Effector memory CD8-positive, alpha-beta T cell (primary cell): ENCODE results near the gene LRPAP1.
"Not testable (repeated sequence)": the region's sequence is repeated elsewhere in the genome, so short reads cannot be mapped to it uniquely, and the experiment has no call there.

Experiments
- ATAC-seq: fragments of 150-1000 bp; cut with Tn5 transposase; replicated peaks from 2 replicates; pipeline ENCODE4 v1.10.0; 2021; ENCODE audit warnings: mild to moderate bottlenecking, moderate library complexity
- DNase-seq, 3 experiments: peaks; one replicate each; pipeline ENCODE4 v3.0.0; 2021
- H3K27ac Mint-ChIP-seq, 2 donors: one replicate each; pipeline ENCODE4 v1.8.0; 2022; ENCODE audit warnings: mild to moderate bottlenecking in 2 of 2, mixed read lengths in 2 of 2, moderate library complexity in 2 of 2
- H3K27me3 Mint-ChIP-seq, 2 donors: one replicate each; pipeline ENCODE4 v1.8.0; 2022; ENCODE audit warnings: mixed read lengths in 2 of 2
- H3K36me3 Mint-ChIP-seq: one replicate; pipeline ENCODE4 v1.8.0; 2022; ENCODE audit warnings: mild to moderate bottlenecking, moderate library complexity, mixed read lengths; ENCODE audit not compliant: insufficient read depth
- H3K4me1 Mint-ChIP-seq, 2 donors: one replicate each; pipeline ENCODE4 v1.8.0; 2022; ENCODE audit warnings: low read depth in 2 of 2, mixed read lengths in 2 of 2
- H3K4me3 Mint-ChIP-seq, 2 donors: one replicate each; pipeline ENCODE4 v1.8.0; 2022; ENCODE audit warnings: mild to moderate bottlenecking in 2 of 2, mixed read lengths in 2 of 2, moderate library complexity in 2 of 2
- H3K9me3 Mint-ChIP-seq, 2 donors: one replicate each; pipeline ENCODE4 v1.8.0; 2022; ENCODE audit warnings: mixed read lengths in 2 of 2

Gene LRPAP1

GRCh38 chr4:3556244-3556867, 24.1 kb upstream of the LRPAP1 start:
- H3K9me3 Mint-ChIP-seq, H3K4me1 Mint-ChIP-seq, H3K27ac Mint-ChIP-seq, ATAC-seq, H3K36me3 Mint-ChIP-seq, DNase-seq, H3K4me3 Mint-ChIP-seq: not testable (repeated sequence)
- H3K27me3 Mint-ChIP-seq, result peaks cover 9 to 53% of the 10 kb centered on the region in 2 donors

- H3K27ac Mint-ChIP-seq, H3K36me3 Mint-ChIP-seq, H3K9me3 Mint-ChIP-seq, DNase-seq, ATAC-seq, H3K4me1 Mint-ChIP-seq, H3K4me3 Mint-ChIP-seq: not testable (repeated sequence)
- H3K27me3 Mint-ChIP-seq, result peaks cover 9 to 47% of the 10 kb centered on the region in 2 donors
Observed at GRCh38 chr4:3555459-3556070, 23.3 kb upstream of the LRPAP1 start.

GRCh38 chr4:3551366-3551765, 19.1 kb upstream of the LRPAP1 start:
- not testable (repeated sequence) for H3K4me3 Mint-ChIP-seq, H3K4me1 Mint-ChIP-seq, DNase-seq, H3K27ac Mint-ChIP-seq, H3K9me3 Mint-ChIP-seq, ATAC-seq, H3K36me3 Mint-ChIP-seq
- H3K27me3 Mint-ChIP-seq, result peaks cover 8 to 26% of the 10 kb centered on the region in 2 donors

- peaks cover 8 to 21% of the 10 kb centered on the region in 2 donors for H3K27me3 Mint-ChIP-seq
- H3K9me3 Mint-ChIP-seq, ATAC-seq, H3K4me1 Mint-ChIP-seq, DNase-seq, H3K36me3 Mint-ChIP-seq, H3K4me3 Mint-ChIP-seq, H3K27ac Mint-ChIP-seq: not testable (repeated sequence)
Observed at GRCh38 chr4:3550792-3551325, 18.6 kb upstream of the LRPAP1 start.

GRCh38 chr4:3550041-3550440, 17.8 kb upstream of the LRPAP1 start:
- peaks cover 8 to 14% of the 10 kb centered on the region in 2 donors for H3K27me3 Mint-ChIP-seq
- H3K4me3 Mint-ChIP-seq, H3K4me1 Mint-ChIP-seq, DNase-seq, H3K36me3 Mint-ChIP-seq, H3K9me3 Mint-ChIP-seq, ATAC-seq, H3K27ac Mint-ChIP-seq: not testable (repeated sequence)

- H3K4me1 Mint-ChIP-seq, H3K4me3 Mint-ChIP-seq, ATAC-seq, H3K36me3 Mint-ChIP-seq, H3K27ac Mint-ChIP-seq, DNase-seq, H3K9me3 Mint-ChIP-seq: not testable (repeated sequence)
- H3K27me3 Mint-ChIP-seq, result peaks cover 8 to 11% of the 10 kb centered on the region in 2 donors
Observed at GRCh38 chr4:3549694-3550001, 17.4 kb upstream of the LRPAP1 start.

- peaks cover 8 to 11% of the 10 kb centered on the region in 2 donors for H3K27me3 Mint-ChIP-seq
- not testable (repeated sequence) for H3K4me3 Mint-ChIP-seq, H3K36me3 Mint-ChIP-seq, ATAC-seq, H3K4me1 Mint-ChIP-seq, DNase-seq, H3K27ac Mint-ChIP-seq, H3K9me3 Mint-ChIP-seq
Observed at GRCh38 chr4:3548991-3549693, 16.9 kb upstream of the LRPAP1 start.

- not testable (repeated sequence) for H3K4me3 Mint-ChIP-seq, H3K9me3 Mint-ChIP-seq, ATAC-seq, H3K36me3 Mint-ChIP-seq, DNase-seq, H3K27ac Mint-ChIP-seq, H3K4me1 Mint-ChIP-seq
- peaks cover 8 to 11% of the 10 kb centered on the region in 2 donors for H3K27me3 Mint-ChIP-seq
Observed at GRCh38 chr4:3546721-3547120, 14.5 kb upstream of the LRPAP1 start.

- H3K36me3 Mint-ChIP-seq, DNase-seq, ATAC-seq, H3K4me3 Mint-ChIP-seq, H3K9me3 Mint-ChIP-seq, H3K4me1 Mint-ChIP-seq, H3K27ac Mint-ChIP-seq: not testable (repeated sequence)
- peaks cover 8 to 11% of the 10 kb centered on the region in 2 donors for H3K27me3 Mint-ChIP-seq
Observed at GRCh38 chr4:3545351-3545750, 13.1 kb upstream of the LRPAP1 start.

- not testable (repeated sequence) for H3K36me3 Mint-ChIP-seq, ATAC-seq, H3K27ac Mint-ChIP-seq, H3K9me3 Mint-ChIP-seq, H3K4me3 Mint-ChIP-seq, DNase-seq, H3K4me1 Mint-ChIP-seq
- peaks cover 8 to 11% of the 10 kb centered on the region in 2 donors for H3K27me3 Mint-ChIP-seq
Observed at GRCh38 chr4:3544259-3545025, 12.2 kb upstream of the LRPAP1 start.

GRCh38 chr4:3543415-3543814, 11.2 kb upstream of the LRPAP1 start:
- not testable (repeated sequence) for H3K36me3 Mint-ChIP-seq, H3K4me3 Mint-ChIP-seq, H3K9me3 Mint-ChIP-seq, H3K27ac Mint-ChIP-seq, ATAC-seq, H3K4me1 Mint-ChIP-seq, DNase-seq
- peaks cover 8 to 11% of the 10 kb centered on the region in 2 donors for H3K27me3 Mint-ChIP-seq

- H3K27ac Mint-ChIP-seq, ATAC-seq: not testable (repeated sequence)
Observed at GRCh38 chr4:3538906-3539305, 6.7 kb upstream of the LRPAP1 start.

GRCh38 chr4:3535812-3536211, 3.6 kb upstream of the LRPAP1 start:
- not testable (repeated sequence) for ATAC-seq, H3K9me3 Mint-ChIP-seq
- H3K4me1 Mint-ChIP-seq, result peaks cover 15 to 18% of the 10 kb centered on the region in 2 donors

More at GRCh38 chr4:3538906-3539305, 6.7 kb upstream of the LRPAP1 start:
- not testable (repeated sequence) for H3K36me3 Mint-ChIP-seq, H3K4me1 Mint-ChIP-seq, H3K4me3 Mint-ChIP-seq, DNase-seq, H3K9me3 Mint-ChIP-seq
- H3K27me3 Mint-ChIP-seq, result peaks cover 8 to 18% of the 10 kb centered on the region in 2 donors

More at GRCh38 chr4:3535812-3536211, 3.6 kb upstream of the LRPAP1 start:
- not testable (repeated sequence) for H3K27ac Mint-ChIP-seq, H3K4me3 Mint-ChIP-seq, DNase-seq
- Mint-ChIP-seq H3K27me3 (peaks cover 8 to 18% of the 10 kb centered on the region in 2 donors), H3K36me3 (peaks cover 12% of the 10 kb centered on the region)
